Stimulated activated CD4-positive, alpha-beta T cell treated with anti-CD3 and anti-CD28 coated beads, Interleukin-1b, Interleukin-23, amount 100 ng/mL, for 4 hours (primary cell): Measurements from ENCODE around the gene WDR37.
"Not testable (repeated sequence)": the region's sequence is repeated elsewhere in the genome, so short reads cannot be mapped to it uniquely, and the experiment has no call there.

Source experiments
- DNase-seq, 2 donors: peaks; one replicate each; pipeline ENCODE4 v3.0.0-alpha.2; 2020; ENCODE audit warnings: low read depth in 2 of 2

Gene WDR37, protein sequence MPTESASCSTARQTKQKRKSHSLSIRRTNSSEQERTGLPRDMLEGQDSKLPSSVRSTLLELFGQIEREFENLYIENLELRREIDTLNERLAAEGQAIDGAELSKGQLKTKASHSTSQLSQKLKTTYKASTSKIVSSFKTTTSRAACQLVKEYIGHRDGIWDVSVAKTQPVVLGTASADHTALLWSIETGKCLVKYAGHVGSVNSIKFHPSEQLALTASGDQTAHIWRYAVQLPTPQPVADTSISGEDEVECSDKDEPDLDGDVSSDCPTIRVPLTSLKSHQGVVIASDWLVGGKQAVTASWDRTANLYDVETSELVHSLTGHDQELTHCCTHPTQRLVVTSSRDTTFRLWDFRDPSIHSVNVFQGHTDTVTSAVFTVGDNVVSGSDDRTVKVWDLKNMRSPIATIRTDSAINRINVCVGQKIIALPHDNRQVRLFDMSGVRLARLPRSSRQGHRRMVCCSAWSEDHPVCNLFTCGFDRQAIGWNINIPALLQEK

DNA sequence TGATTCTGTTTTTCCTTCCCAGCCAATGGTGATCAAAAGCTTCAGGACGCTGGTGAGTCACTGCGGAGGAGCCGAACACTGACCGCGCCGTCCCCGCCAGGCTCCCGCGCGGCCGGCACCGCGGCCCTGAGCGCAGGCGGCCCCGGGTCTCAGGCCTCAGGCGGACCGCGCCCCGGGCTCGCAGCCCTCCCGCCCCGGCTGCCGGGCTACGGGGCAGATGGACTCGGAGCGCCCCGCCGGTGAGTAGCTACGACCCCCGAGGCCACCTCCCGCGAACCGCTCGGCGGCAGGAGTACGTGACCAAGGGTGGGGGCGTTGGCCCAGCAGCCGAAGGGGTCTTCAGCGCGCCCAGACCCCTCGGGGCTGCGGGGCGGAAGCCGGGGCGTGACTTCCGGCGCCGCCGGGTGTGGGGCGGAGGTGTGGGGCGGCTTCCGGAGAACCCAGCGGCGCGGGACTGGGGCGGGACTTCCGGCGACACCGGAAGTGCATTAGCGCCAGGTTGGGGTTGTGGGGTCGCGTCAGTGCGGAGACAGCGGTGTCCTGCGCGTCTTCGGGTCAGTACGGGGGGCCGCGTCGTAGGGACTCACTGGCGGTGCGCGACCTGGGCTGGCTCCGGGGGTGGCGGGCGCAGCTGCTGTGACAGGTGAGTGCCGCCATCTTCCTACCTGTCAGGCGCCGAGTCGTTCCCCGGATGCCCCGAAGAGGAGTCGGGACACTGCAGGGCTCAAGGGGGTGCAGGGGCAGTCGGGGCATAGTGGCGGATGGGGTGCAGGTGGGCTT is at the start of gene WDR37:
Gene WDR37, plus strand, starts transcription at position 60 of the 780 bp plus-strand sequence. CDS start 15,771 bp downstream, outside the sequence.
- DNase-seq, result peak; percentile 78 to 84

DNA sequence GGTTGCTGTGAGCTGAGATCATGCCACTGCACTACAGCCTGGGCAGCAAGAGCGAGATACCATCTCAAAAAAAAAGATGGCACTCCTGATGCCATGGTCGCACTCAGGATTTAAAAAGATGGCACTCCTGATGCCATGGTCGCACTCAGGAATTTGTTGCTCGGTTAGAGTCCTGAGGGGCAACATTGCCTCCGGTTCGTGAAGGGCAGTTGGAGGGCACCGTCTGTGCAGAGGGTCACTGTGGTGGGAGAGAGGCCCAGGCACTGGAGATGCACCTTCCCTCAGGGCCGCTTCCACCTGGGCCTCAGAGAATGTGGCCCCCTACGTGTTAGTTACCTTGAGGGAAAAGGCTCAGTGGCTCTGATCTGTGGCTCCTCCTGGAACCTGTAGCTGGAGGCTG is 49.6 kb upstream of the WDR37 start:
- no peak for DNase-seq

DNA sequence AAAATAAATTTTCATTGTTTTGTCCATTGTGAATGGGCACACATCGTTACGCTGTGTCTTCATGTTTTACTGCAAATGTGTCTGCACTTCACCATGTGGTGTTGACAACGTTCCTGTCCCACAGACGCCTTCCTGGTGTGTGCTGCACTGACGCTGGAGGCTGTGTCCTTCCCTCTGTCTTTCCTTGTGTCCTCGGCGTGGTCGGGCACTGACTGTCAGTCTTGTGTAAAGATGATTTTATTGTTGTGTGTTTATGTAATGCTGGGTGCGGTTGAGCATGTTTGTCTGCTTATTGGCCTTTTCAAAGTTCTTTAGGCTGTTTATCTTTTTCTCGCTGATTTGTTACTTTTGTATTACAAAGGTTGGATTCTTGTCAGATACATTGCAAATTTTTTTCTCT is 48.6 kb upstream of the WDR37 start:
- DNase-seq, result no peak

DNA sequence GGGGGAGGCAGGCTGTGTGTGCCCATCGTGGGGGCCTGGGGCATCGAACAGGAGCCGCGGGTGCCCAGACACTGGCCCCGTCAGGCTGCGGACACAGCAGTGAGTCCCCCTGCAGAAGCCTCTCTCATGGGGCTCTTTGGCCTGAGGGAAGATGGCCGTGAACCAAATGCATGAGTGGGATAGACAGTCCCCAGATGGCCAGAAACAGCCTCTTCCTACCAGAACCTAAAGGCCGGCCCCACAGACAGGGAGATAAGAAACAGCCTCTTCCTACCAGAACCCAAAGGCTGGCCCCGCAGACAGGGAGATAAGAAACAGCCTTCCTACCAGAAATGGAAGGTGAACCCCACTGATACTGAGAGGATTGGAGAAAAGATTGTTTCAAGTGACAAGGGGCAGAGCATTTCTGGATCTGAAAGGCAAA is 47.1 kb upstream of the WDR37 start:
- no peak for DNase-seq

DNA sequence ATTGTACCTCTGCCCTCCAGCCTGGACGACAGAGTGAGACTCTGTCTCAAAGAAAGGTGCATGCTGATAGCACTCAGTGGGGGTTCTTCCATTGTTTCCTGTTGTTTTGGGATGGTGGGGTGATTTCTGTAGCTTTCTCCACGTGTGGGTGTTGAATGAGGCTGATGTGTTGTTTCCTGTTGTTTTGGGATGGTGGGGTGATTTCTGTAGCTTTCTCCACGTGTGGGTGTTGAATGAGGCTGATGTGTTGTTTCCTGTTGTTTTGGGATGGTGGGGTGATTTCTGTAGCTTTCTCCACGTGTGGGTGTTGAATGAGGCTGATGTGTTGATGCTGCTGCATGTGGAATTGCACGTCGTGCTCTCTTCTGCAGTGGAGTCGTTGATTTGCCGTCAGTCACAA is 46.2 kb upstream of the WDR37 start:
- not testable (repeated sequence) for DNase-seq

DNA sequence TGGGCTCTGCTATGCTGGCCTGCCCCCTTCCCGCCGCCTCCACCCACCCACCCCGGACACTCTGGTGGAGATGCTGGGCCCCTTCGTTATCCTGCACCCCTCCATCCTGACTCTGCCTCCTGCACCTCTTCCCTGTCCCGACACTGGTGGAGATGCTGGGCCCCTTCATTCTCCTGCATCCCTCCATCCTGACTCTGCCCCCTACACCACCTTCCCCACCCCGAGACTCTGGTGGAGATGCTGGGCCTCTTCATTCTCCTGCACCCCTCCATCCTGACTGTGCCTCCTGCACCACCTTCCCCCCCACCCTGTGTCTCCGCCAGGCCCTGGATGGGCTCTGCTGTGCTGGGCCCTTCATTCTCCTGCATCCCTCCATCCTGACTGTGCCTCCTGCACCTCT is 45.5 kb upstream of the WDR37 start:
- DNase-seq, result no peak

DNA sequence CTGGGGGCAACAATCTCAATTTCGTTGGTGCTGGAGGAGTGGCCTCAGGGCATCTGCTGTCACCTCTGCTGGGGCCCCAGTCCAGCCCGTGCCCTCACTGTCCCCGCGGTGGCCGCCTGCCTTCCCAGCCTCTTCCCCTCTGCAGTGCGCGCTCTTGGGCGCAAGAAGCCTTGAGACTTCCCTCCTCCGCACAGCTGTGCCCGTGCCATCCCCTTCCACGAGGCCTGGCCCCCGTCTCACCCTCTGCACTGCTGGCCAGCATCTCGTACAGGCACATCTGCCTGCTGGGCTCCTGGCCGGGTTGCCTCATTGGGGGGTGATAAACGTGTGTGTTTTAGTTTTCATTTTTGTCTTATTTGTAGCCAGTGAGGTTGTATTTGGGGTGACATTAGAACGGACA is 44.5 kb upstream of the WDR37 start:
- no peak for DNase-seq

DNA sequence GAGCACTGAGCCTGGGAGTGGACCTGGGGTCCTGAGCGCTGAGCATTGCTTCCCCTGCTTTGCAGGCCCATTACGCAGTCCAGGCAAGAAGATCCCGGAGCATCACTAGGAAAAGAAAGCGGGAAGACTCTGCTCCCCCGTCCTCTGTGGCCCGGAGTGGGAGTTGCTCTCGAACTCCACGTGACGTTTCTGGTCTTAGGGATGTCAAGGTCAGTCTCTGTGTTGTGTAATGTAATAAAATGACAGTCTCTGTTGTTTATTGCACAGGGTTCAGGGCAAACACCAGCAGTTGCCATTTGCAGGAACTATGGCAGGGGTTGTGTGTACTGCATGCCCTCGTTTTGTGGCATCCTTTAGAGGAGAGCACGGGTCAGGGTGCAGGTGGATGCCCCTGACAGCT is 40.5 kb upstream of the WDR37 start:
- DNase-seq, result no peak

- DNase-seq, result no peak
These were observed 36.8 kb upstream of the WDR37 start for GRCh38 chr10:1019362-1019761.

GRCh38 chr10:1020460-1020859 is 35.7 kb upstream of the WDR37 start:
- DNase-seq, result no peak

DNA sequence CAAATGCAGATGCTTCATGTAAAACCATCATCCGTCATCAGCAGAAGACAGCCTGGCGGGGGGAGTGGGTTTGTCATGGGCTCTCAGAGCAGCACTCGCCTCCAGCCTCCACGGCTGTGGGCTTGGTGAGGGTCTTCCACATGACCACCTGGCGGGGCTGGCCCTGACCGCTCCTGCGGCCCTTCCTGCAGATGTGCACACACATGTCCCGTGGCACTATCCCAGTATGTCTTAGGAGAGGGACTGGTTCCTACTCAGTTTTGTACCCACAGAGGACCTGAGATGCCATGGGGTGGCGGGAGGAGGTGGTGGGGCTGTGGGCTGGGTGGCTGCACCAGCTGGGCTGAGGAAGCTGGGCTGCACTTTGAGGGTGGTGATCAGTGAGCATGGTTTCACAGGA is 35.2 kb upstream of the WDR37 start:
- no peak for DNase-seq

DNA sequence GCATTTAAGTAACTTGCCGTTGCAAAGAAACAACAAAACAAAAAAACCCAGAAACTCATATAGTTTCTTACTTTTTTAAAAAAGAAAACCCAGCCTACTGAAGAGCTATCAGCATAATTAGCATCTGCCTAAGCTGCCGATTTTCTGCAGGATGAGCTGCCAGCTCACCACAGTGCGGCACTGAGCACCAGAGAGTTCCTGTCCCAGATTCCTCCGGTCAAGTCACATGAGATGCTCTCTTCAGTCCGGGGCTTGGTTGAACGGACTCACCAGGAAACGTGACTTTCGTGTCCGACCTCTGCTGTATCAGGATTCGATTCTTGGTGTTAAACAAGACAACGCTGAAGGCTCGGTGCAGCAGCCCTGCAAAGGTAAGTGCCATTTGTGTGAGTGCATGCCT is 33.8 kb upstream of the WDR37 start:
- DNase-seq, result no peak

GRCh38 chr10:1024103-1024502 is 32.1 kb upstream of the WDR37 start:
- no peak for DNase-seq

GRCh38 chr10:1025683-1026082 is 30.5 kb upstream of the WDR37 start, which contains the start of gene IDI2:
IDI2 (minus strand) TSS chr10:1025859; CDS start chr10:1024723, 1,136 bp downstream.
- no peak for DNase-seq

DNA sequence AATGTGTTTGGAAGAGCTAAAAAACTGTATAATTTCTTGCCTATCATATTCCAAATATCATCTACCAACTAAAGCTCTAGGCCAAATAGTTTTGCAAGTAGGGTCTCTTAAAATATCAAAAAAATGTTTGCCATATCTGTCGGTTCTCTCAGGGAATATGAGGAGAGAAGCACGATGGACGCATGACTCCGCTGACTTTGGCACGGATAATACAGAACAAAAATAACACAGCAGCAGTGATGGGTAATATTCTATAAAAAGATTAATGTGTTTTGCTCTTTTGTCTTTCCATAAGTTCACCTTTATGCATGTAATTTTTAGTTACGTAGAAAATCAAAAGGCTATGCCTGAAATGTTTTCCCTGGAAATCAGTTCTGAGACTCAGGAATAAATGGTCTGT is 29.6 kb upstream of the WDR37 start:
- DNase-seq, result no peak

- DNase-seq, result no peak
These were observed 26.3 kb upstream of the WDR37 start for GRCh38 chr10:1029838-1030237.

- DNase-seq, result no peak
These were observed 22.6 kb upstream of the WDR37 start for GRCh38 chr10:1033601-1034000.

GRCh38 chr10:1034758-1035157 is 21.4 kb upstream of the WDR37 start:
- no peak for DNase-seq

GRCh38 chr10:1035201-1035600 is 21.0 kb upstream of the WDR37 start:
- DNase-seq, result no peak

DNA sequence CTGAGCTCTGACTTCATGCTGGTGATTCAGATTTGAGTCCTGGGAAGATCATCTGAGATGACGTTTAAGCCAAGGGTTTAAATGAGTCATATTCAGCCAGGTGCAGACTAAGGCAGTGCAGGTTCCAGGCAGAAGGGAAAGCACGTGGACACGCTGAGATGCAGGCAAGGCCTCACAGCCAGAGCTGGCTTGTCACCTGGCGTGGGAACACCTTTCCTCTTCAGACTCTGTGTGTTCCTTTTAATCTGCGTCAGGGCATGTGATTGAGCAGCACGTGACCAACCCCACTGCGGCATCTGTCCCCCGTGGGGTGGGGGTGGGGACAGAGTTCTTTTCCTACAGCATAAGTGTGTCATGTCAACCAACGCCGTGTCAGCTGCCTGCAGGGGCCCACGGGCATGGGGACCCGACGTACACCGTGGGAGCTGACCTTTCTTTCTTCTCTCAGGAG is 19.8 kb upstream of the WDR37 start:
- peak in 1 of 2 donors; percentile 36 for DNase-seq

DNA sequence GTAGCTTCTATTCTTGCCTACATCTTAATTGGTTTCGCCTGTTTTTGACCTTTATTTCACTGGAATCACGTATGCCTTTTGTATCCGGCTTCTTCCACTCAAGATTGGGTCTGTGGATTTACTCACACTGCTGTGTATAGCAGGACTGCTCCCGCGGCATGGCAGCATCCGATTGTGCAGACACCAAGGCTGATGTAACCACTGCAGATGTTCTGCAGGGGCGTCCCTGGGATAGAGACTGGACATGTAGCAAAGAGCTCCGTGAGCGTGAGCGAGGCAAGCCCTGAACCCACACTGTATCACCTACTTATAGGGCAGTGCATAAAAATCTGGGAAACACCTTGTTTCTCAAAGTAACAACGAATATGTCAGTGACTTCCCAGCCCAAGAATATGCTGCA is 19.1 kb upstream of the WDR37 start:
- DNase-seq, result no peak

DNA sequence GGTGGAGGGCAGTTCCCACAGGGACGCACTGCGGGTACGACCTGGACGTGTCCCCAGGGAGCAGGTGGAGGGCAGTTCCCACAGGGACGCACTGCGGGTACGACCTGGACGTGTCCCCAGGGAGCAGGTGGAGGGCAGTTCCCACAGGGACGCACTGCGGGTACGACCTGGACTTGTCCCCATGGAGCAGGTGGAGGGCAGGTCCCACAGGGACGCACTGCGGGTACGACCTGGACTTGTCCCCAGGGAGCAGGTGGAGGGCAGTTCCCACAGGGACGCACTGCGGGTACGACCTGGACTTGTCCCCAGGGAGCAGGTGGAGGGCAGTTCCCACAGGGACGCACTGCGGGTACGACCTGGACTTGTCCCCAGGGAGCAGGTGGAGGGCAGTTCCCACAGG is 17.4 kb upstream of the WDR37 start:
- not testable (repeated sequence) for DNase-seq

DNA sequence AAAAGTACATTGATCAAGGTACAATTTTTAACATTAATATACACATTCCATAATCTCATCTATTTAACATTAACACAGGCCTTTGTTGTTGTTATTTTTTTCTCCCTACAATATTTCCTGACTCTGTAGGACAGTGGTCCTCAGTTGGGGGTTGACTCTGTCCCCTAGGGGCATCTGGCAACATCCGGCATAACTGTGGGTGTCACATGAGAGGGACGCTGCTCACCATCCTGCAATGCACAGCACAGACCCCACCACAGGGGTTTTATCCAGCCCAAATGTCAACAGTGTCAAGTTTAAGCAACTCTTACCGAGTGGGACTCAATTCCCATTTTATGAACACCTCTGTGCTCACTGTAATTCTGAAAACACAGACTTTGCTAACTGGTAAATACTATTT is 16.1 kb upstream of the WDR37 start:
- no peak for DNase-seq
